ENCODE data around the gene TOLLIP. TPM values are rescaled to one million over a fixed set of nuclear protein-coding genes. Genes with fewer than 3 reads are reported as not detected.
"Not testable (repeated sequence)": the region's sequence is repeated elsewhere in the genome, so short reads cannot be mapped to it uniquely, and the experiment has no call there.

TOLLIP gene
- total RNA-seq, 1 experiment from 2014 or later = 29.5 TPM

GRCh38 chr11:1252371-1253102, 56.9 kb downstream of the TOLLIP start:
- H3K9me3 ChIP-seq (ENCODE audit: insufficient read depth, low read depth) = no peaks in the 10 kb centered on the region
- H3K4me1 ChIP-seq (replicated peaks; ENCODE audit: insufficient read depth) = no peaks in the 10 kb centered on the region
- no peaks in the 10 kb centered on the region for H3K36me3 ChIP-seq (ENCODE audit: low read depth)
- H3K4me3 ChIP-seq = no peak overlapping the region
- H3K79me2 ChIP-seq (ENCODE audit: low read depth) = no peaks in the 10 kb centered on the region
- no peaks in the 10 kb centered on the region for H4K20me1 ChIP-seq (ENCODE audit: insufficient read depth)
- H3K27ac ChIP-seq = no peak overlapping the region
- H3K9me2 ChIP-seq (ENCODE audit: insufficient read depth) = no peaks in the 10 kb centered on the region
- H2AFZ ChIP-seq = no peak overlapping the region
- no TSS peak for BruUV-seq (replicated peaks)
- H3F3A ChIP-seq (ENCODE audit: insufficient read depth, low read depth) = peaks cover 3% of the 10 kb centered on the region; the same call in 1 of the 2 replicates
- TF ChIP-seq CTCF (conservative IDR thresholded peaks at IDR 0.05) (no peak), EZH2 (IDR thresholded peaks at IDR 0.05; ENCODE audit: low read depth) (no peak)
- no peak for DNase-seq
- ChIA-PET POLR2A (ENCODE audit: unreplicated experiment) (no interaction called here), CTCF (no interaction called here)
- intact Hi-C loops (cut with micrococcal nuclease; ENCODE audit: unreplicated experiment) = no loop called here
- no peak overlapping the region for H3K4me2 ChIP-seq
- H3K27me3 ChIP-seq (ENCODE audit: insufficient read depth, low read depth) = no peaks in the 10 kb centered on the region

DNA sequence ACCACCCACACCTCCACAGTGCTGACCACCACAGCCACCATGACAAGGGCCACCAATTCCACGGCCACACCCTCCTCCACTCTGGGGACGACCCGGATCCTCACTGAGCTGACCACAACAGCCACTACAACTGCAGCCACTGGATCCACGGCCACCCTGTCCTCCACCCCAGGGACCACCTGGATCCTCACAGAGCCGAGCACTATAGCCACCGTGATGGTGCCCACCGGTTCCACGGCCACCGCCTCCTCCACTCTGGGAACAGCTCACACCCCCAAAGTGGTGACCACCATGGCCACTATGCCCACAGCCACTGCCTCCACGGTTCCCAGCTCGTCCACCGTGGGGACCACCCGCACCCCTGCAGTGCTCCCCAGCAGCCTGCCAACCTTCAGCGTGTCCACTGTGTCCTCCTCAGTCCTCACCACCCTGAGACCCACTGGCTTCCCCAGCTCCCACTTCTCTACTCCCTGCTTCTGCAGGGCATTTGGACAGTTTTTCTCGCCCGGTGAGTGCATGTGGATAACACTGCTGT, 58.1 kb downstream of the TOLLIP start:
- no peaks in the 10 kb centered on the region for H4K20me1 ChIP-seq (ENCODE audit: insufficient read depth)
- no peaks in the 10 kb centered on the region for H3K9me3 ChIP-seq (ENCODE audit: insufficient read depth, low read depth)
- H2AFZ ChIP-seq = no peak overlapping the region
- no peaks in the 10 kb centered on the region for H3K9me2 ChIP-seq (ENCODE audit: insufficient read depth)
- no peaks in the 10 kb centered on the region for H3K36me3 ChIP-seq (ENCODE audit: low read depth)
- TF ChIP-seq EZH2 (IDR thresholded peaks at IDR 0.05; ENCODE audit: low read depth) (no peak), CTCF (conservative IDR thresholded peaks at IDR 0.05) (no peak)
- no peaks in the 10 kb centered on the region for H3K4me1 ChIP-seq (replicated peaks; ENCODE audit: insufficient read depth)
- no peak overlapping the region for H3K27ac ChIP-seq
- no peak overlapping the region for H3K4me2 ChIP-seq
- DNase-seq = no peak
- H3F3A ChIP-seq (ENCODE audit: insufficient read depth, low read depth) = peaks cover 3% of the 10 kb centered on the region; the same call in 1 of the 2 replicates
- ChIA-PET CTCF (no interaction called here), POLR2A (ENCODE audit: unreplicated experiment) (no interaction called here)
- no peaks in the 10 kb centered on the region for H3K27me3 ChIP-seq (ENCODE audit: insufficient read depth, low read depth)
- intact Hi-C loops (cut with micrococcal nuclease; ENCODE audit: unreplicated experiment) = no loop called here
- no peaks in the 10 kb centered on the region for H3K79me2 ChIP-seq (ENCODE audit: low read depth)
- no TSS peak for BruUV-seq (replicated peaks)
- no peak overlapping the region for H3K4me3 ChIP-seq

GRCh38 chr11:1250411-1250810, 59.0 kb downstream of the TOLLIP start:
- CTCF ChIA-PET; DNase-seq; BruUV-seq (replicated peaks); POLR2A ChIA-PET (ENCODE audit: unreplicated experiment); H3K4me3 ChIP-seq; intact Hi-C loops (cut with micrococcal nuclease; ENCODE audit: unreplicated experiment); H3K4me2 ChIP-seq; H4K20me1 ChIP-seq (ENCODE audit: insufficient read depth); H3K36me3 ChIP-seq (ENCODE audit: low read depth); H3K27ac ChIP-seq; H2AFZ ChIP-seq; H3K79me2 ChIP-seq (ENCODE audit: low read depth); H3K27me3 ChIP-seq (ENCODE audit: insufficient read depth, low read depth); H3K9me2 ChIP-seq (ENCODE audit: insufficient read depth); H3F3A ChIP-seq (ENCODE audit: insufficient read depth, low read depth); H3K9me3 ChIP-seq (ENCODE audit: insufficient read depth, low read depth); H3K4me1 ChIP-seq (replicated peaks; ENCODE audit: insufficient read depth): not testable (repeated sequence)

DNA sequence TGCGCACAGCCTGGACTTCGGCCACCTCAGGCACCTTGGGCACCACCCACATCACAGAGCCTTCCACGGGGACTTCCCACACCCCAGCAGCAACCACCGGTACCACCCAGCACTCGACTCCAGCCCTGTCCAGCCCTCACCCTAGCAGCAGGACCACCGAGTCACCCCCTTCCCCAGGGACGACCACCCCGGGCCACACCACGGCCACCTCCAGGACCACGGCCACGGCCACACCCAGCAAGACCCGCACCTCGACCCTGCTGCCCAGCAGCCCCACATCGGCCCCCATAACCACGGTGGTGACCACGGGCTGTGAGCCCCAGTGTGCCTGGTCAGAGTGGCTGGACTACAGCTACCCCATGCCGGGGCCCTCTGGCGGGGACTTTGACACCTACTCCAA, 60.5 kb downstream of the TOLLIP start:
- CTCF ChIA-PET; intact Hi-C loops (cut with micrococcal nuclease; ENCODE audit: unreplicated experiment); H2AFZ ChIP-seq; H3K4me1 ChIP-seq (replicated peaks; ENCODE audit: insufficient read depth); DNase-seq; H3K4me3 ChIP-seq; H3K9me3 ChIP-seq (ENCODE audit: insufficient read depth, low read depth); H3K9me2 ChIP-seq (ENCODE audit: insufficient read depth); H3K27me3 ChIP-seq (ENCODE audit: insufficient read depth, low read depth); H3F3A ChIP-seq (ENCODE audit: insufficient read depth, low read depth); H4K20me1 ChIP-seq (ENCODE audit: insufficient read depth); H3K36me3 ChIP-seq (ENCODE audit: low read depth); H3K27ac ChIP-seq; H3K79me2 ChIP-seq (ENCODE audit: low read depth); H3K4me2 ChIP-seq; BruUV-seq (replicated peaks); POLR2A ChIA-PET (ENCODE audit: unreplicated experiment): not testable (repeated sequence)

DNA sequence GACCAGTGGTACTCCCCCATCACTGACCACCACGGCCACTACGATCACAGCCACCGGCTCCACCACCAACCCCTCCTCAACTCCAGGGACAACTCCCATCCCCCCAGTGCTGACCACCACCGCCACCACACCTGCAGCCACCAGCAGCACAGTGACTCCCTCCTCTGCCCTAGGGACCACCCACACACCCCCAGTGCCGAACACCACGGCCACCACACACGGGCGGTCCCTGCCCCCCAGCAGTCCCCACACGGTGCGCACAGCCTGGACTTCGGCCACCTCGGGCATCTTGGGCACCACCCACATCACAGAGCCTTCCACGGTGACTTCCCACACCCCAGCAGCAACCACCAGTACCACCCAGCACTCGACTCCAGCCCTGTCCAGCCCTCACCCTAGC, 62.4 kb downstream of the TOLLIP start:
- POLR2A ChIA-PET (ENCODE audit: unreplicated experiment); intact Hi-C loops (cut with micrococcal nuclease; ENCODE audit: unreplicated experiment); H3K4me1 ChIP-seq (replicated peaks; ENCODE audit: insufficient read depth); H4K20me1 ChIP-seq (ENCODE audit: insufficient read depth); DNase-seq; H3K27me3 ChIP-seq (ENCODE audit: insufficient read depth, low read depth); H3K9me2 ChIP-seq (ENCODE audit: insufficient read depth); H3K27ac ChIP-seq; H3K79me2 ChIP-seq (ENCODE audit: low read depth); CTCF ChIA-PET; H3K4me3 ChIP-seq; H2AFZ ChIP-seq; H3F3A ChIP-seq (ENCODE audit: insufficient read depth, low read depth); BruUV-seq (replicated peaks); H3K9me3 ChIP-seq (ENCODE audit: insufficient read depth, low read depth); H3K36me3 ChIP-seq (ENCODE audit: low read depth); H3K4me2 ChIP-seq: not testable (repeated sequence)

- H3F3A ChIP-seq (ENCODE audit: insufficient read depth, low read depth); H4K20me1 ChIP-seq (ENCODE audit: insufficient read depth); H3K36me3 ChIP-seq (ENCODE audit: low read depth); intact Hi-C loops (cut with micrococcal nuclease; ENCODE audit: unreplicated experiment); H3K9me3 ChIP-seq (ENCODE audit: insufficient read depth, low read depth); H3K4me1 ChIP-seq (replicated peaks; ENCODE audit: insufficient read depth); H3K4me2 ChIP-seq; DNase-seq; H3K27me3 ChIP-seq (ENCODE audit: insufficient read depth, low read depth); H3K27ac ChIP-seq; H2AFZ ChIP-seq; H3K4me3 ChIP-seq; H3K9me2 ChIP-seq (ENCODE audit: insufficient read depth); BruUV-seq (replicated peaks); CTCF ChIA-PET; POLR2A ChIA-PET (ENCODE audit: unreplicated experiment); H3K79me2 ChIP-seq (ENCODE audit: low read depth): not testable (repeated sequence)
Observed at GRCh38 chr11:1246301-1246700, 63.1 kb downstream of the TOLLIP start.
